ENCODE results near the gene ZNF821.

- TF ChIP-seq POLR2A (IDR thresholded peaks at IDR 0.05) = no peak
- TF ChIP-seq, protein P1, sequence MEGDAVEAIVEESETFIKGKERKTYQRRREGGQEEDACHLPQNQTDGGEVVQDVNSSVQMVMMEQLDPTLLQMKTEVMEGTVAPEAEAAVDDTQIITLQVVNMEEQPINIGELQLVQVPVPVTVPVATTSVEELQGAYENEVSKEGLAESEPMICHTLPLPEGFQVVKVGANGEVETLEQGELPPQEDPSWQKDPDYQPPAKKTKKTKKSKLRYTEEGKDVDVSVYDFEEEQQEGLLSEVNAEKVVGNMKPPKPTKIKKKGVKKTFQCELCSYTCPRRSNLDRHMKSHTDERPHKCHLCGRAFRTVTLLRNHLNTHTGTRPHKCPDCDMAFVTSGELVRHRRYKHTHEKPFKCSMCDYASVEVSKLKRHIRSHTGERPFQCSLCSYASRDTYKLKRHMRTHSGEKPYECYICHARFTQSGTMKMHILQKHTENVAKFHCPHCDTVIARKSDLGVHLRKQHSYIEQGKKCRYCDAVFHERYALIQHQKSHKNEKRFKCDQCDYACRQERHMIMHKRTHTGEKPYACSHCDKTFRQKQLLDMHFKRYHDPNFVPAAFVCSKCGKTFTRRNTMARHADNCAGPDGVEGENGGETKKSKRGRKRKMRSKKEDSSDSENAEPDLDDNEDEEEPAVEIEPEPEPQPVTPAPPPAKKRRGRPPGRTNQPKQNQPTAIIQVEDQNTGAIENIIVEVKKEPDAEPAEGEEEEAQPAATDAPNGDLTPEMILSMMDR (IDR thresholded peaks at IDR 0.05) = no peak
- peak in 1 of 3 donors; percentile 11 for TF ChIP-seq POLR2AphosphoS5 (IDR thresholded peaks at IDR 0.05)
Measured at GRCh38 chr16:71811261-71811803, 72.7 kb downstream of the ZNF821 start.

All from breast epithelium (tissue), 3 donors.